ENCODE measurements around the gene DYNLL1.
A peak's percentile ranks its signal among the peaks of the same experiment; 100 is the strongest.
"Not testable (repeated sequence)": the region's sequence is repeated elsewhere in the genome, so short reads cannot be mapped to it uniquely, and the experiment has no call there.

DYNLL1 gene

GRCh38 chr12:120522568-120522967, 26.7 kb downstream of the DYNLL1 start:
- H3K9ac ChIP-seq (ENCODE audit: insufficient read length, low read depth) = no peak overlapping the region
- H3K4me3 ChIP-seq (ENCODE audit: insufficient read length, low read depth) = no peak overlapping the region
- TF ChIP-seq YY1 (IDR thresholded peaks at IDR 0.05; ENCODE audit: insufficient read depth, insufficient read length) (no peak), SUZ12 (IDR thresholded peaks at IDR 0.05; ENCODE audit: extremely low read depth, insufficient read depth, insufficient read length) (no peak), ZNF274 (IDR thresholded peaks at IDR 0.05; ENCODE audit: low read depth, low read length) (no peak)
- no peak for DNase-seq (ENCODE audit: low read depth, low spot score)
- H3K9me3 ChIP-seq (ENCODE audit: insufficient read depth, low read length) = no peaks in the 10 kb centered on the region
- peaks cover 76% of the 10 kb centered on the region for H3K36me3 ChIP-seq (ENCODE audit: insufficient read depth, insufficient read length, low read length)
- H3K27me3 ChIP-seq (ENCODE audit: insufficient read depth, insufficient read length) = no peaks in the 10 kb centered on the region
- no peaks in the 10 kb centered on the region for H3K4me1 ChIP-seq (ENCODE audit: insufficient read depth, insufficient read length)

DNA sequence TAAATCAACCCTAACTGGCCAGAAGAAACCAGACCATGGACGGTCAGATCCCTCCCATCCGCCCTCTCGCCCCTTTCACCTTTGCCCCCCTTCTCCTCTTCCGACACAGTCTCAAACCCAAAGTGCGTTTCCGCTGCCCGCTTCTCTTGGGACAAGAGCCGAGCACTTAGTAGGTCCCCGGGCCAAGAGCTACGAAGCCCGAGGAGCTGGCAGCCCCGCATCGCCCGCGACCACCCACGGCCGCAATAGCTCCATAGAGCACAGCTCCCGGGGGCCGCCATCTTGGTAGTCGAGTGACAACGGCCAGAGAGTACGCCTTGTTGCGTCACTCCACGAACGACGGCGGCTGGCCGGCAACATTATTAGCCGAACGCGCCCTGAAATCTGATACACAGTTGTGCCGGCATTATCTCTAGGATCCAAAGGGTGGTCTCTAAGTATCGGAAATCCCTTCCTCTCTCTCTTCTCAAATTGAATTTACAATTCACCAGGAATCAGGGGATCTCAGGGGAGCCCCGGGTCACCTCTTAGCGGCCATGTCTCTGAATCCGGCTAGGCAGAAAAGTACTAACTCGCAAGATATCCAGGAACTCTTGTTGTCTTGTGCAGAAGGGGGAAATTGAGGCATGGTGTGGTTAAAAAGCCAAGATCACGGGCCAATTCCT, 33.1 kb downstream of the DYNLL1 start, which contains the start of gene COQ5:
TSS of gene COQ5 (minus strand) at position 298 of the 665 bp plus-strand sequence. CDS start at position 281, 17 bp downstream.
- H3K36me3 ChIP-seq (ENCODE audit: insufficient read depth, insufficient read length, low read length) = peaks cover 20% of the 10 kb centered on the region
- peak within 1 kb of the TSS; percentile 96 for H3K9ac ChIP-seq (ENCODE audit: insufficient read length, low read depth)
- peak; percentile 83 for DNase-seq (ENCODE audit: low read depth, low spot score)
- H3K27me3 ChIP-seq (ENCODE audit: insufficient read depth, insufficient read length) = no peaks in the 10 kb centered on the region
- H3K4me1 ChIP-seq (ENCODE audit: insufficient read depth, insufficient read length) = no peaks in the 10 kb centered on the region
- peak within 1 kb of the TSS; percentile 96 for H3K4me3 ChIP-seq (ENCODE audit: insufficient read length, low read depth)
- no peaks in the 10 kb centered on the region for H3K9me3 ChIP-seq (ENCODE audit: insufficient read depth, low read length)
- TF ChIP-seq ZNF274 (IDR thresholded peaks at IDR 0.05; ENCODE audit: low read depth, low read length) (no peak), YY1 (IDR thresholded peaks at IDR 0.05; ENCODE audit: insufficient read depth, insufficient read length) (peak; percentile 94)

DNA sequence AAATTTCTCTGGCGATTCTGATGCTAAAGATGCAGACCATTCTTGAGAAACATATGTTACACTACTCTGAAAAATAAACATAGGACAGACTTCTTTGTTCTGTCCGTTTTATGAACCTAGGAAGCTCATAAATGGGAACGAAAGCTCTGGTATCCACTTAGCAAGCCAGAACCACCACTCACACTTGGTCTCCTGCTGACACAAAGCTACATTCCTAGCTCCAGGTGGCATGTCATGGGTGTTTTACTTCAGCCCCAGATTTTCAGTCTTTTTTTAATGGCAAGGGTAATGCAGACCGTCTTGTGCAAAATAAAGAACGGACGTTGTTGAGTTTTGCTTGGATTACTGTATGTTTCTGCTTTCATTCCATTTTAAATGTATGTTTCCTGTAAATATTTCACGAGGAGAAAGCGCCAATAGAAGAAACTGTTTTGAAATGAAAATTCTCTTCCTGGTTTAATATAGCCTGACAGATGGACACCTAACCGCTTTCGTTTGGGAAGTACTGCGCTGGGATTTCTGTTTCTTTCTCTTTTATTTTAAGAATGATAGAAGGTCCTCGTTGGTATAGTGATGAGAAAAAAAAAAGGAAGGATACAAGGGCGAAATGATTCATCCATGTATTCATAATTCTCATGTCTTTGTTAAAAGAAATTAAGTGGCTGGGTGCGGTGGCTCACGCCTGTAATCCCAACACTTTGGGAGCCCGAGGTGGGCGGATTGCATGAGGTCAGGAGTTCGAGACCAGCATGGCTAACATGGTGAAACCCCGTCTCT, 33.9 kb downstream of the DYNLL1 start:
- Histone ChIP-seq H3K9me3 (ENCODE audit: insufficient read depth, low read length) (no peaks in the 10 kb centered on the region), H3K36me3 (ENCODE audit: insufficient read depth, insufficient read length, low read length) (peaks cover 14% of the 10 kb centered on the region), H3K4me3 (ENCODE audit: insufficient read length, low read depth) (peak overlapping the region; percentile 96), H3K9ac (ENCODE audit: insufficient read length, low read depth) (peak overlapping the region; percentile 96), H3K27me3 (ENCODE audit: insufficient read depth, insufficient read length) (no peaks in the 10 kb centered on the region), H3K4me1 (ENCODE audit: insufficient read depth, insufficient read length) (no peaks in the 10 kb centered on the region)
- no peak for DNase-seq (ENCODE audit: low read depth, low spot score)
- TF ChIP-seq ZNF274 (IDR thresholded peaks at IDR 0.05; ENCODE audit: low read depth, low read length) (no peak), YY1 (IDR thresholded peaks at IDR 0.05; ENCODE audit: insufficient read depth, insufficient read length) (no peak), SUZ12 (IDR thresholded peaks at IDR 0.05; ENCODE audit: extremely low read depth, insufficient read depth, insufficient read length) (no peak)

- not testable (repeated sequence) for DNase-seq (ENCODE audit: low read depth, low spot score); H3K9ac ChIP-seq (ENCODE audit: insufficient read length, low read depth); H3K4me3 ChIP-seq (ENCODE audit: insufficient read length, low read depth); H3K4me1 ChIP-seq (ENCODE audit: insufficient read depth, insufficient read length); H3K36me3 ChIP-seq (ENCODE audit: insufficient read depth, insufficient read length, low read length); H3K27me3 ChIP-seq (ENCODE audit: insufficient read depth, insufficient read length); H3K9me3 ChIP-seq (ENCODE audit: insufficient read depth, low read length)
Observed at GRCh38 chr12:120530418-120530761, 34.5 kb downstream of the DYNLL1 start.

DNA sequence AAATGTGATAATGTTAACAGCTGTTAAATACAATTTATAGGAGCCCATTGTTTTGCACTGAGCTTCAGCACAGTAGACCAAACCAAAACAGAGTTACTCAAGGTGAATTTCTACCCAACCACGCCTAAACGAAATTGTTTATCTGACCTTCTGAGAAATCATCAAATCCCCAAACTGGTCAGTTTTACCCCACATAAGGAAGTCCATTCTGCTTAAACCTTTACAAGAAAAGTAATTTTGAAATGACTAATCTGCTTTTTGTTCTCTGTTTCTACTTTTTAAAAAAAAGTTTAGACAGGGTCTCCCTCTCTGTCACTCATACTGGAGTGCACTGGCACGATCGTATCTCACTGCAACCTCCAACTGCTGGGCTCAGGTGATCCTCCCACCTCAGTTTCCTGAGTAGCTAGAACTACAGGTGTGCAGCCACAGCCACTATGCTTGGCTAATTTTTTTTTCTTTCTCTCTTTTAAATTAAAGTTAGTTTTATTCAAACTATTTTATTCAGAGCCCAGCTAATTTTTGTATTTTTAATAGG, 36.9 kb downstream of the DYNLL1 start:
- Histone ChIP-seq H3K9ac (ENCODE audit: insufficient read length, low read depth) (no peak overlapping the region), H3K4me1 (ENCODE audit: insufficient read depth, insufficient read length) (peaks cover 3% of the 10 kb centered on the region)

DNA sequence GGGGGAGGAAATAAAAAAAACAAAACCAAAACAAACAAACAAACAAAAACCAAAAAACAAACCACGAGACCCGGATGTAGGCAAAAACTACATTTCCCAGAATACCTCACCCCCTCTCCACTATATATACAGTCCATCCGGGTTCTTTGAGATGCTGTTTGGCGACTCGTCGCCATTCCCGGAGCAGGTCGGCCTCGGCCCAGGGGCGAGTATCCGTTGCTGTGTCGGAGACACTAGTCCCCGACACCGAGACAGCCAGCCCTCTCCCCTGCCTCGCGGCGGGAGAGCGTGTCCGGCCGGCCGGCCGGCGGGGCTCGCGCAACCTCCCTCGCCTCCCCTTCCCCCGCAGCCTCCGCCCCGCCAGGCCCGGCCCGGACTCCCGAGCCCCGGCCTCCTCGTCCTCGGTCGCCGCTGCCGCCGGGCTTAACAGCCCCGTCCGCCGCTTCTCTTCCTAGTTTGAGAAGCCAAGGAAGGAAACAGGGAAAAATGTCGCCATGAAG, 38.3 kb downstream of the DYNLL1 start, which contains the start of gene RNF10:
TSS of gene RNF10 (plus strand) at position 154 of the 500 bp plus-strand sequence. CDS start 456 bp downstream, outside the sequence.
- H3K36me3 ChIP-seq (ENCODE audit: insufficient read depth, insufficient read length, low read length) = peaks cover 34% of the 10 kb centered on the region
- no peaks in the 10 kb centered on the region for H3K9me3 ChIP-seq (ENCODE audit: insufficient read depth, low read length)
- H3K4me1 ChIP-seq (ENCODE audit: insufficient read depth, insufficient read length) = peaks cover 3% of the 10 kb centered on the region
- H3K9ac ChIP-seq (ENCODE audit: insufficient read length, low read depth) = peak within 1 kb of the TSS; percentile 93
- DNase-seq (ENCODE audit: low read depth, low spot score) = peak; percentile 86
- H3K27me3 ChIP-seq (ENCODE audit: insufficient read depth, insufficient read length) = no peaks in the 10 kb centered on the region
- peak within 1 kb of the TSS; percentile 84 for H3K4me3 ChIP-seq (ENCODE audit: insufficient read length, low read depth)
- TF ChIP-seq ZNF274 (IDR thresholded peaks at IDR 0.05; ENCODE audit: low read depth, low read length) (no peak), YY1 (IDR thresholded peaks at IDR 0.05; ENCODE audit: insufficient read depth, insufficient read length) (peak; percentile 60), SUZ12 (IDR thresholded peaks at IDR 0.05; ENCODE audit: extremely low read depth, insufficient read depth, insufficient read length) (no peak)

More for the DNA sequence above, 36.9 kb downstream of the DYNLL1 start:
- Histone ChIP-seq H3K4me3 (ENCODE audit: insufficient read length, low read depth) (no peak overlapping the region), H3K36me3 (ENCODE audit: insufficient read depth, insufficient read length, low read length) (peaks cover 23% of the 10 kb centered on the region), H3K27me3 (ENCODE audit: insufficient read depth, insufficient read length) (no peaks in the 10 kb centered on the region), H3K9me3 (ENCODE audit: insufficient read depth, low read length) (no peaks in the 10 kb centered on the region)
- no peak for DNase-seq (ENCODE audit: low read depth, low spot score)
- TF ChIP-seq ZNF274 (IDR thresholded peaks at IDR 0.05; ENCODE audit: low read depth, low read length) (no peak), SUZ12 (IDR thresholded peaks at IDR 0.05; ENCODE audit: extremely low read depth, insufficient read depth, insufficient read length) (no peak), YY1 (IDR thresholded peaks at IDR 0.05; ENCODE audit: insufficient read depth, insufficient read length) (no peak)
